Activated CD8-positive, alpha-beta T cell treated with anti-CD3 and anti-CD28 coated beads for 36 hours (primary cell): ENCODE results near the gene SYTL5. TPM values are rescaled to one million over a fixed set of nuclear protein-coding genes. Genes with fewer than 3 reads are reported as not detected.

Experiments
- ATAC-seq: fragments of 200-7000 bp; cut with Tn5 transposase; one replicate; pipeline ENCODE4 v1.10.0; 2021; ENCODE audit warnings: mild to moderate bottlenecking, moderate library complexity
- CTCF ChIA-PET: fragments of 350-600 bp; sonication (Branson Sonifier 250); formaldehyde crosslinking; loops from one replicate; lab custom pipeline; 2021; ENCODE audit warnings: antibody characterized with exemption; lab: Charles Lee
- POLR2A ChIA-PET: fragments of 350-600 bp; sonication (Branson Sonifier 250); formaldehyde crosslinking; loops from one replicate; lab custom pipeline; 2021; ENCODE audit warnings: antibody characterized with exemption; lab: Charles Lee
- DNase-seq: peaks from one replicate; pipeline ENCODE4 v3.0.0-alpha.2; 2020
- H3K27ac Mint-ChIP-seq: one replicate; pipeline ENCODE4 v1.8.0; 2021; ENCODE audit warnings: mild to moderate bottlenecking, mixed read lengths
- H3K27me3 Mint-ChIP-seq: one replicate; pipeline ENCODE4 v1.8.0; 2021; ENCODE audit warnings: mixed read lengths
- H3K36me3 Mint-ChIP-seq: one replicate; pipeline ENCODE4 v1.8.0; 2021; ENCODE audit warnings: low read depth, mixed read lengths
- H3K4me1 Mint-ChIP-seq: one replicate; pipeline ENCODE4 v1.8.0; 2021; ENCODE audit warnings: low read depth, mixed read lengths
- H3K4me3 Mint-ChIP-seq: one replicate; pipeline ENCODE4 v1.8.0; 2021; ENCODE audit warnings: mild to moderate bottlenecking, moderate library complexity, mixed read lengths
- H3K9me3 Mint-ChIP-seq: one replicate; pipeline ENCODE4 v1.8.0; 2021; ENCODE audit warnings: mixed read lengths
- CTCF ChIP-seq: fragments of 200-600 bp; IDR thresholded peaks from one replicate; pipeline ENCODE4 v1.8.0; 2022; ENCODE audit warnings: antibody characterized with exemption, mild to moderate bottlenecking
- intact Hi-C: fragments of 100-400 bp; cut with micrococcal nuclease; formaldehyde crosslinking; loops from one replicate; pipeline ENCODE4 v1.10.0; 2022
- total RNA-seq, 2 experiments: library from RNA; stranded (reverse); gene quantifications; one replicate each; pipeline ENCODE4 v1.2.3, GENCODE V29; 2021

The SYTL5 gene
- total RNA-seq, 2 experiments from 2014 or later = not detected

GRCh38 chrX:38127961-38128360, 121.6 kb downstream of the SYTL5 start:
- H3K27ac Mint-ChIP-seq = no peak overlapping the region
- peaks cover 1% of the 10 kb centered on the region for H3K27me3 Mint-ChIP-seq
- POLR2A ChIA-PET = no interaction called here
- CTCF ChIA-PET = no interaction called here
- H3K36me3 Mint-ChIP-seq = no peaks in the 10 kb centered on the region
- TF ChIP-seq CTCF = no peak
- intact Hi-C loops = no loop called here
- no peaks in the 10 kb centered on the region for H3K9me3 Mint-ChIP-seq
- DNase-seq (no peak), ATAC-seq (no peak)
- H3K4me3 Mint-ChIP-seq = no peak overlapping the region
- H3K4me1 Mint-ChIP-seq = no peaks in the 10 kb centered on the region

DNA sequence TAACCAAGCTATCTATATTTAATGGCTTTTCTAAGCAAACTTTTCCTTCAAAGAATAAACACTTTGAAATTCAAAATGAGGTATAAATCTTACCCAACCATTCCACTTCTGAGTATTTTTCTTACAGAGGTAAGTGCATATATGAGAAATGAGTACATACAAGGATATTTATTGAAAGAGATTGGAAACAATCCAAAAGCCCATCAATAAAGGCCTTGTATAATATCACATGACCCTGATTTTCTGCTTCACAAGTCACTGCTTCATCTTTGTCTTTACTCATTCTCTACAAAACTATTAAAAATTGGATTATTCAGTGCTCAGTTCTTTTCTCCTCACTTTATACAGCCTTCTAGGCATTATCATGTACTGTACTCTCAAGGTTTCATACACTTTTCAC, 123.0 kb downstream of the SYTL5 start:
- Mint-ChIP-seq H3K27ac (no peak overlapping the region), H3K4me3 (no peak overlapping the region), H3K9me3 (no peaks in the 10 kb centered on the region), H3K4me1 (no peaks in the 10 kb centered on the region), H3K27me3 (peaks cover 1% of the 10 kb centered on the region), H3K36me3 (no peaks in the 10 kb centered on the region)
- no peak for ATAC-seq
- no peak for DNase-seq
- ChIA-PET CTCF (no interaction called here), POLR2A (no interaction called here)
- TF ChIP-seq CTCF = no peak
- intact Hi-C loops = no loop called here

DNA sequence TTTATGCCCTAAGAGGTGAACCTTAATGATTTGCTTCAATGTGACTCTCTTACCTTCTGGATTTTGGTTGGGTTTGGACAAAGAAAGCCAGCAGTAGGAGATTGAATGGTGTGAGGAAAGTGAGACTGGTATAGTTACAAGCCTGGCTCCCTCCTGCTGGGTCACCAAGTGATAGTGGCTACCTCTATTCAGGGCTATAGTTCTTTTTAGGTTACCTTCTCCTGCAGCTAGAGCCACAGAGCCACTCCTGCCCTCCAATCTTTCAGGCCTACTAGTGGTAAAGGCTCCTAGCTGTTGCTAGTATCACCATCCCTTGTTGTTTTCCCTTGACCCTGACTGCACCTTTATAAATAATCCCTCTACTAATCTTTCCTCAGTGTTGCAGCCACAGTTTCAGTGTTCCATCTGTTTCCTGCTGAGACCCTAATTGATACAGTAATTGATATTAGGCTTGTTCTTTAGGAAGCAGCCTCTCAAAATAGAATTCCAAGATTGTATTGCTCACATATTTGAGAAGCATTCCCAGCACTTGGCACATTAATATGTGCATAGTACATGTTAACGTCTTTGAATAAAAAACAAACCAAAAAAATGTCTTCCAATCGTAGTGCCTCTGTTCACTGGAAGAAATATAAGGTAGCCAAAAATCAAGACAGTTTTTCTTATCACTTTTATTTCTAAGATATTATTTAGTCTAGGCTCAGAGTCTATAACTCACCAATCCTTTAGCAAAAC, 132.0 kb downstream of the SYTL5 start:
- ChIA-PET POLR2A (no interaction called here), CTCF (no interaction called here)
- DNase-seq (no peak), ATAC-seq (no peak)
- intact Hi-C loops = no loop called here
- Mint-ChIP-seq H3K4me3 (no peak overlapping the region), H3K27ac (no peak overlapping the region), H3K9me3 (no peaks in the 10 kb centered on the region), H3K27me3 (peaks cover 7% of the 10 kb centered on the region), H3K36me3 (no peaks in the 10 kb centered on the region), H3K4me1 (no peaks in the 10 kb centered on the region)
- no peak for TF ChIP-seq CTCF

DNA sequence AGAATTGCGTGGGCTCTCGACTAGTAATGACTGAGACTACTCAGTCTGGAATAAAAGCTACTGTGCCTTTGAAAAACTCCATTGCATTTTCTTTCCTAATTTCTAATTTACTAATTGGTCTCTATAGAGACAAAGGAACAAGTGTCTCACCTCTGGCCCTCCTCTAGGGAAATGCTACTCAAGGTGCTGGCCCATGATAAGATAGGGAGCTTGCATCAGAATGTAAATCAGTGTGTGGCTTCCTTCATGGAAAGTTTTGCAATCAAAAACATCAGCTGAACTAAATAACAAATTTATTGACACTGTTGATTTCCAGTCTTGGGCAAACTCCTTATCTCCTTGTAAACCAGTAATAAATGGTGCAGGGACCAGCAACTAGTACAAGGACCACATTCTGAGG, 132.5 kb downstream of the SYTL5 start:
- DNase-seq (no peak), ATAC-seq (no peak)
- intact Hi-C loops = no loop called here
- ChIA-PET POLR2A (no interaction called here), CTCF (no interaction called here)
- H3K27ac Mint-ChIP-seq = no peak overlapping the region
- H3K36me3 Mint-ChIP-seq = no peaks in the 10 kb centered on the region
- no peaks in the 10 kb centered on the region for H3K4me1 Mint-ChIP-seq
- H3K27me3 Mint-ChIP-seq = peaks cover 7% of the 10 kb centered on the region
- no peak for TF ChIP-seq CTCF
- H3K9me3 Mint-ChIP-seq = no peaks in the 10 kb centered on the region
- H3K4me3 Mint-ChIP-seq = no peak overlapping the region

DNA sequence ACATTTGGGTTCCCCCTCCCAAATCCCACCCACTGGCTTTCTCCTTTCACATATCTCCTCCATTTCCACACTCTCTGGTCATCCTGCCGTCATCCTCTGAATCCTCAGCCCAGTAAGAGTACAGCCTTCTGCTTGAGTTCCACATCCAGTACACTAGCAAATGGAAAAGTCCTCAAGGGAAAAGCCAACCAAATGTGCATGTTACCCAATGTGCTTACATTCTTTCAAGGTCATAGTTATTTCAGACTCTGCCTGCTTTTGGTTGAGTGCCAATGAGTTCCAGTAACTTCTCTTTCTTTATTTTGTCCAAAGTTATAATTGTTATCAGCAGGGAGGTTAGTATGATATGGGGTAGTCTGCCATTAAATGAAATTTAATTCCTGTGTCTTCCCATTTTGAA, 136.3 kb downstream of the SYTL5 start:
- ATAC-seq = no peak
- no peak overlapping the region for H3K27ac Mint-ChIP-seq
- POLR2A ChIA-PET = no interaction called here

More for the DNA sequence above, 136.3 kb downstream of the SYTL5 start:
- no peak overlapping the region for H3K4me3 Mint-ChIP-seq
- DNase-seq = no peak
- intact Hi-C loops = no loop called here
- H3K36me3 Mint-ChIP-seq = no peaks in the 10 kb centered on the region
- CTCF ChIA-PET = no interaction called here
- H3K27me3 Mint-ChIP-seq = peaks cover 7% of the 10 kb centered on the region
- no peaks in the 10 kb centered on the region for H3K4me1 Mint-ChIP-seq
- no peak for TF ChIP-seq CTCF
- H3K9me3 Mint-ChIP-seq = no peaks in the 10 kb centered on the region
